Stomach (tissue), 9 donors: Measurements from ENCODE around the gene SRL. TPM values are rescaled to one million over a fixed set of nuclear protein-coding genes. Genes with fewer than 3 reads are reported as not detected.

Experiments
- DNase-seq, 2 donors: peaks; one replicate each; pipeline versions ENCODE4 v3.0.0 to v3.0.0-alpha.2; 2013 to 2019
- H3K27ac ChIP-seq, 5 donors: fragments of 200-600 bp in 4 of 5; sonication (generic) in 4 of 5; one replicate each; pipeline ENCODE4 v1.5.1; 2013 to 2019; ENCODE audit warnings: mild to moderate bottlenecking in 1 of 5, moderate library complexity in 1 of 5
- H3K27me3 ChIP-seq, 3 donors: fragments of 200-600 bp; sonication (generic); one replicate each; pipeline ENCODE4 v1.5.1; 2017 to 2019; ENCODE audit warnings: mixed run types in 1 of 3
- H3K36me3 ChIP-seq, 4 donors: fragments of 200-600 bp; sonication (generic); 1 replicate in 3 of 4; 2 replicates in 1 of 4; pipeline ENCODE4 v1.5.1; 2016 to 2019
- H3K4me1 ChIP-seq, 4 donors: fragments of 200-600 bp; sonication (generic); one replicate each; pipeline ENCODE4 v1.5.1; 2016 to 2019
- H3K4me3 ChIP-seq, 4 donors: fragments of 200-600 bp; sonication (generic) in 3 of 4; one replicate each; pipeline ENCODE4 v1.5.1; 2016 to 2019; ENCODE audit warnings: mild to moderate bottlenecking in 1 of 4
- H3K9me3 ChIP-seq, 4 donors: fragments of 200-600 bp; sonication (generic); one replicate each; pipeline ENCODE4 v1.5.1; 2016 to 2019
- EP300 ChIP-seq: sonication (generic); formaldehyde crosslinking; IDR thresholded peaks from one replicate; pipeline ENCODE4 v1.6.1; 2017; ENCODE audit warnings: antibody characterized with exemption
- POLR2A ChIP-seq, 4 donors: fragments of 450-650 bp; IDR thresholded peaks; one replicate each; pipeline ENCODE4 v1.6.1; 2016; ENCODE audit warnings: antibody characterized with exemption in 4 of 4, control low read depth in 2 of 4, mild to moderate bottlenecking in 1 of 4, moderate library complexity in 1 of 4
- POLR2AphosphoS5 ChIP-seq, 3 donors: sonication (generic); formaldehyde crosslinking; IDR thresholded peaks; one replicate each; pipeline ENCODE4 v1.6.1; 2016; ENCODE audit warnings: antibody characterized with exemption in 3 of 3
- WGBS, 5 donors: extraction: QIAGEN DNeasy Blood & Tissue Kit in 3 of 5; methylation state at CpG; one replicate each; pipeline versions ENCODE4 v1.1.5 to v1.1.7; 2013 to 2018; 5-methylcytosine and 5-hydroxymethylcytosine counted together
- intact Hi-C: fragments of 100-400 bp; cut with DNase I; formaldehyde crosslinking; loops from one replicate; pipeline ENCODE4 v1.15.1; 2023; ENCODE audit warnings: low total_unique reads
- polyA plus RNA-seq, 3 donors: library from polyadenylated mRNA; stranded (reverse); fragments of 200-250 nt; gene quantifications; one replicate each; pipeline ENCODE4 v1.2.3, GENCODE V29; 2013
- total RNA-seq, 5 donors: library from RNA; depleted of rRNA; stranded (reverse); fragments of >200 nt; gene quantifications; one replicate each; pipeline versions ENCODE4 v1.1.0 to v1.2.3, GENCODE V29; 2014 to 2016
- TF ChIP-seq, protein P1 (sequence below), 7 experiments: fragments of 450-650 bp in 4 of 7; fragments of 200-600 bp in 3 of 7; sonication (generic) in 3 of 7; IDR thresholded peaks; one replicate each; pipeline ENCODE4 v1.5.1; 2016 to 2019; ENCODE audit warnings: antibody characterized with exemption in 7 of 7, control low read depth in 2 of 7, mild to moderate bottlenecking in 1 of 7
- donor health status: healthy with polysubstance abuse.
- donor health status: Bipolar disorder and iron deficiency.
- donor health status: healthy.

Gene SRL
- total and polyA plus RNA-seq, 8 donors: 0.31 to 1.5 (median 0.65) TPM; not detected in 4

DNA sequence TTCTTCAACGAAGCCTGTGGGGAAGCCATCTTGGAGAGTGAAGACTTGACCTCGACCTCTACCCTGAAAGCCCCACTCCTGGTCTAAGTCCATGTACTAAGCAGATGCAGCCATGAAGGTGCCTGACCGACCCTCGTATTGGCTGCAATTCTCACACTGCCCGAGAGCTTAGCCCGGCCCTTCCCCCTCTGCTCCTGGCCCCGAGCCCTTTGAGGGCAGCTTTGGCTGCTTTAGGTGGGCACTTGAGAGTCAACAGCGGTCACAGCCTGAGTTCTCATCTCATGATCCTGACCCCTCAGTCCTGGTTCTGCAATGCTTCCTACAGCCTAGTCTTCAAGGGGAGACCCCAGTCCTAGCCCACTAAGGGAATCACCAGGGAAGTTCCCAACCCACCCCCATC lies 35.9 kb downstream of the SRL start:
- H3K27ac ChIP-seq: no peak overlapping the region
- H3K9me3 ChIP-seq: no peaks in the 10 kb centered on the region
- TF ChIP-seq EP300: no peak
- TF ChIP-seq POLR2A (IDR thresholded peaks at IDR 0.05): no peak
- TF ChIP-seq, protein P1, sequence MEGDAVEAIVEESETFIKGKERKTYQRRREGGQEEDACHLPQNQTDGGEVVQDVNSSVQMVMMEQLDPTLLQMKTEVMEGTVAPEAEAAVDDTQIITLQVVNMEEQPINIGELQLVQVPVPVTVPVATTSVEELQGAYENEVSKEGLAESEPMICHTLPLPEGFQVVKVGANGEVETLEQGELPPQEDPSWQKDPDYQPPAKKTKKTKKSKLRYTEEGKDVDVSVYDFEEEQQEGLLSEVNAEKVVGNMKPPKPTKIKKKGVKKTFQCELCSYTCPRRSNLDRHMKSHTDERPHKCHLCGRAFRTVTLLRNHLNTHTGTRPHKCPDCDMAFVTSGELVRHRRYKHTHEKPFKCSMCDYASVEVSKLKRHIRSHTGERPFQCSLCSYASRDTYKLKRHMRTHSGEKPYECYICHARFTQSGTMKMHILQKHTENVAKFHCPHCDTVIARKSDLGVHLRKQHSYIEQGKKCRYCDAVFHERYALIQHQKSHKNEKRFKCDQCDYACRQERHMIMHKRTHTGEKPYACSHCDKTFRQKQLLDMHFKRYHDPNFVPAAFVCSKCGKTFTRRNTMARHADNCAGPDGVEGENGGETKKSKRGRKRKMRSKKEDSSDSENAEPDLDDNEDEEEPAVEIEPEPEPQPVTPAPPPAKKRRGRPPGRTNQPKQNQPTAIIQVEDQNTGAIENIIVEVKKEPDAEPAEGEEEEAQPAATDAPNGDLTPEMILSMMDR (IDR thresholded peaks at IDR 0.05): no peak
- no peak for TF ChIP-seq POLR2AphosphoS5 (IDR thresholded peaks at IDR 0.05)
- H3K36me3 ChIP-seq: no peaks in the 10 kb centered on the region
- WGBS, 5 donors: 80 to 85% (median 84%) methylated on average over 7 to 8 of the region's 8 CpGs
- intact Hi-C loops: no loop called here
- H3K4me1 ChIP-seq: peaks cover 0 to 5% (median 0%) of the 10 kb centered on the region in 4 donors
- H3K27me3 ChIP-seq: peaks cover 0 to 4% (median 0%) of the 10 kb centered on the region in 3 donors
- no peak for DNase-seq
- no peak overlapping the region for H3K4me3 ChIP-seq

DNA sequence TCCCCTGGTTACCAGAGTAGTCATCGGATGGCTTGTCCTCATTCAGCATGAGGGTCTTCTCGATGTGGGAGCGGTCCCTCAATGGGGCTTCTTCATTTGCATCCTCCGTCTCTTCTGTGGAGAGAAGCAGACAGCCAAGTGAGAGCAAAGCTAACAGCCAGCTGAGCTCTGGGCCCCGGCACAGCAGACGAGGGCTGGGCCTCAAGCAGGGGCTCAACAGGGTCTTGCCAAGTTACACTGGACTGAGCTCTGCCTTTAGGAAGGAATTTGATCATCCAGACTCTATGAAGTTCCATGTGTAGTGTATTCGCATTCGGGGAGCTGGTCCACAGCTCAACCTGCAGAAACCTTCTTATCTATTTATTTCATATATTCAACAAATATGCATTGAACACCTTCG lies 37.4 kb downstream of the SRL start:
- 83 to 92% (median 89%) methylated on average over 9 of the region's 9 CpGs for WGBS, 5 donors
- H3K4me3 ChIP-seq: no peak overlapping the region
- intact Hi-C loops: loop anchor here (5.0 kb wide), 1 partner anchor 123 kb away; no protein-coding TSS in a partner anchor

DNA sequence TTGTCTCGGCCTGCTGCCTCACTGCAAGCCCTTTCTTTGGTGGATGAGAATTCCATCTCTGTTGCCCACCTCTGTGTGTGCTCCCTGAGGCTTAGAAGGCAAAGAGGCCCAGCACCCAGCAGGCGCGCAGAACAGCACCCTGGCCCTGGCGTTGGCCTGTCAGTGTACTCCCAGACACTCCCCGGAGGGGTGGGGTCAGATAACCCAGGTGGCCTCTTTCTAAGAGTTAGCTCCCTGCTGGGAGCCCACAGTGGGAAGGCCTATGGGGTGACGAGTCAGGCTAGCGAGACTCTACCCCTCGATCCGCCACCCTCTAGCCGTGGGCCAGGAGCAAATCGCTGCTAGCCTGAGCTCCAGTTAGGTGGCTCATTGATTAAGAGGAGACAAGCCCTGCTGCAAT lies 38.1 kb downstream of the SRL start:
- Histone ChIP-seq H3K4me3 (no peak overlapping the region), H3K9me3 (no peaks in the 10 kb centered on the region), H3K27me3 (peaks cover 0 to 4% (median 0%) of the 10 kb centered on the region in 3 donors), H3K4me1 (peaks cover 0 to 15% (median 4%) of the 10 kb centered on the region in 4 donors), H3K36me3 (no peaks in the 10 kb centered on the region), H3K27ac (no peak overlapping the region)
- DNase-seq: peak in 1 of 2 donors; percentile 38
- 78 to 90% (median 86%) methylated on average over 9 to 11 of the region's 11 CpGs for WGBS, 5 donors
- intact Hi-C loops: loop anchor here (5.0 kb wide), 1 partner anchor 124 kb away; no protein-coding TSS in a partner anchor
- TF ChIP-seq POLR2A (IDR thresholded peaks at IDR 0.05): no peak
- TF ChIP-seq EP300: no peak
- TF ChIP-seq, protein P1 (IDR thresholded peaks at IDR 0.05): no peak
- TF ChIP-seq POLR2AphosphoS5 (IDR thresholded peaks at IDR 0.05): no peak

More for the DNA sequence above, 37.4 kb downstream of the SRL start:
- no peaks in the 10 kb centered on the region for H3K9me3 ChIP-seq
- no peaks in the 10 kb centered on the region for H3K36me3 ChIP-seq
- TF ChIP-seq POLR2AphosphoS5 (IDR thresholded peaks at IDR 0.05) (no peak), EP300 (no peak), POLR2A (IDR thresholded peaks at IDR 0.05) (no peak)
- TF ChIP-seq, protein P1 (IDR thresholded peaks at IDR 0.05): no peak
- peaks cover 0 to 4% (median 0%) of the 10 kb centered on the region in 3 donors for H3K27me3 ChIP-seq
- no peak overlapping the region for H3K27ac ChIP-seq
- peaks cover 0 to 15% (median 4%) of the 10 kb centered on the region in 4 donors for H3K4me1 ChIP-seq
- DNase-seq: peak in 1 of 2 donors; percentile 74

DNA sequence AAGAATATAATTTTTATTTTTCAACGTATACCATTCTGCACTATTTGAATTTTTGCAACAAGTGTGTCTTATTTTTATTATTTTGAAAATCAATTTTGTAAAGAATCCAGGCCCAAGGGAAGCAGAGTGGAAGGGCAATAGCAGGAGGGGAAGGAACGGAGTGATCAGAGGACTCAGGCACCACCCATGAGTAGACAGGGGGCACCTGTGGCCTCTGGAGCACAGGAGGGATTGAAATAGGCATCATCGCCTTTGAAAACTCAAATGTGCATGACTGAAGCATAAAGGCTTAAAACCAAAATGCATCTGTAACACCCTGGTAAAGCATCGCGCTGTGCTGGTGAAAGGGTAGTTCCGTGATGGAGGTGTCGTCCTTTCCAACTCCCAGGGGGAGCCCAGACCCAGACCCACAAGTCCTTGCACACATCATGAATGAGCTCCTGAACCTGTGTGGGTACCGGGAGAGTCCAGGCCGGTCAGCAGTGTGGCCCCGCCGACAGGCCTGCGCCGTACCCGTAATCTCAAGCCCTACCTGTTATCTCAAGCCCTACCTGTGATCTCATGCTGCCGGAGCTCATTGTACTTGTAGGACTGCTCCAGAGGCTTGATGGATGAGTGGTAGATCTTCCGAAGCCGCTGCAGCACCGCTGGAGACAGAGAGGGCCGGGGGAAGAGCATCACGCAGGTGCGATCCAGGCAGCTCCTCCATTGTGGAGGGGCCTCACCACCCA lies 39.1 kb downstream of the SRL start:
- Histone ChIP-seq H3K4me3 (no peak overlapping the region), H3K36me3 (no peaks in the 10 kb centered on the region), H3K9me3 (no peaks in the 10 kb centered on the region), H3K4me1 (peaks cover 0 to 15% (median 4%) of the 10 kb centered on the region in 4 donors), H3K27ac (no peak overlapping the region), H3K27me3 (peaks cover 0 to 4% (median 0%) of the 10 kb centered on the region in 3 donors)
- intact Hi-C loops: loop anchor here (5.0 kb wide), 1 partner anchor 125 kb away; no protein-coding TSS in a partner anchor
- DNase-seq: peak in 1 of 2 donors; percentile 35
- TF ChIP-seq POLR2A (IDR thresholded peaks at IDR 0.05): no peak
- WGBS, 5 donors: 58 to 78% (median 78%) methylated on average over 10 to 21 of the region's 21 CpGs

GRCh38 chr16:4200781-4201137 lies 41.1 kb downstream of the SRL start:
- no peak overlapping the region for H3K27ac ChIP-seq
- no peak overlapping the region for H3K4me3 ChIP-seq
- TF ChIP-seq, protein P1 (IDR thresholded peaks at IDR 0.05): no peak
- WGBS, 5 donors: 71 to 93% (median 81%) methylated on average over 1 of the region's 1 CpG
- H3K36me3 ChIP-seq: no peaks in the 10 kb centered on the region
- intact Hi-C loops: loop anchor here (5.0 kb wide), 1 partner anchor 127 kb away; no protein-coding TSS in a partner anchor
- no peaks in the 10 kb centered on the region for H3K27me3 ChIP-seq
- H3K9me3 ChIP-seq: no peaks in the 10 kb centered on the region
- H3K4me1 ChIP-seq: peaks cover 0 to 10% (median 4%) of the 10 kb centered on the region in 4 donors
- DNase-seq: no peak
